SJCRH30 (cell line): ENCODE results near the gene ARMC10. TPM values are rescaled to one million over a fixed set of nuclear protein-coding genes. Genes with fewer than 3 reads are reported as not detected.

Experiments
- DNase-seq, 2 experiments: peaks; one replicate each; pipeline ENCODE4 v3.0.0-alpha.2; 2015 to 2020
- H3K27ac ChIP-seq: fragments of 250-450 bp; sonication (Bioruptor Pico); 2 replicates; pipeline ENCODE4 v1.5.1; 2020; ENCODE audit warnings: mild to moderate bottlenecking, moderate library complexity
- H3K27me3 ChIP-seq: fragments of 250-450 bp; sonication (Bioruptor Pico); 2 replicates; pipeline ENCODE4 v1.5.1; 2020; ENCODE audit warnings: mild to moderate bottlenecking, moderate library complexity
- H3K36me3 ChIP-seq: fragments of 250-450 bp; sonication (Bioruptor Pico); 2 replicates; pipeline ENCODE4 v1.5.1; 2020; ENCODE audit warnings: mild to moderate bottlenecking, moderate library complexity
- H3K4me1 ChIP-seq: fragments of 250-450 bp; sonication (Bioruptor Pico); 2 replicates; pipeline ENCODE4 v1.5.1; 2020; ENCODE audit warnings: mild to moderate bottlenecking, moderate library complexity
- H3K4me3 ChIP-seq: fragments of 250-450 bp; sonication (Bioruptor Pico); 2 replicates; pipeline ENCODE4 v1.5.1; 2020; ENCODE audit warnings: mild to moderate bottlenecking, moderate library complexity
- H3K9me3 ChIP-seq: fragments of 250-450 bp; sonication (Bioruptor Pico); replicated peaks from 2 replicates; pipeline ENCODE4 v1.5.1; 2020; ENCODE audit warnings: mild to moderate bottlenecking, moderate library complexity
- total RNA-seq: library from RNA; depleted of rRNA; stranded (reverse); fragments of >200 nt; shearing (Covaris generic); gene quantifications from 2 replicates; pipeline ENCODE4 v1.2.3, GENCODE V29; 2014; rRNA removed

The ARMC10 gene
- total RNA-seq, 1 experiment from 2014 or later = 31.2 TPM

DNA sequence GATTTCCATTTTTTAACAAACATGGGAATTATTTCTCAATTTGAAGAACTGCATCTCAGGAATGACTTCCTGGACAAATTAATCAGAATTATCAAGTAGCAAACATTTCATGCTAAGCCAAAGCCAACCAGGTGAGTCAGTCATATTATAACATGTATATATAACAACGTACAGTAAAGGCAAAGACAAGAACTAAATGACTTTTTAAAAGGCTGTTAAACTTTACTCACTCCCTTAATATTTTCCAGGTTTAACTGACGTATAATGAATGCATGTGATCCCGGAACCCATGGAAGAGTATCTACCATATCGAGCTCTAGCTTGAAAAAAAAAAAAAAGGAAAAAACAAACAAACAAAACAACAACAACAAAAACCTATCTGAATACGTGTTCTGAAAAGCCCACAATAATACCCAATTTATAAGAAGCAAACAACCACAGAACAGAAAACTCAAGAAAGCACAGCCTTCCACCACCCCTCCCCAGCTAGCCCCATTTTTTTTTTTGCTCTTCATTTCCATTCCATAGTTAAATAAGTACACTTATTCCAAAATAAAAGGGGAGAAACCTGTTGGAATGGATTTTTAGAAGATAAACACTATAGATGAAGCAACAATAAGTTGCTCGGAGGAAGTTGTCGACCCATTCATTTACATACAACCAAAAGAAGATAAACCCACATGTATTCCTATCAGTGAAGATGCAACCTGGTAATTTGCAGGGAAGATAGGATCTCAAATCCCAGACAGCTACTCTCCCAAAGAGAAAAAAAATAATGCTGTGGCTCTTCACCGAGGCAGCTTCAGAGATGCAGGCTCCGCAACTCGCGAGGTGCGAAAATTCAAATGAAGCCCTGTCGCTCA lies 73.4 kb downstream of the ARMC10 start:
- Histone ChIP-seq H3K27ac (peak overlapping the region; percentile 86), H3K4me3 (peak overlapping the region; percentile 69), H3K4me1 (peaks cover 7% of the 10 kb centered on the region; the same call in 1 of the 2 replicates), H3K9me3 (no peaks in the 10 kb centered on the region), H3K36me3 (no peaks in the 10 kb centered on the region), H3K27me3 (no peaks in the 10 kb centered on the region)
- peak in 1 of 2 experiments; percentile 27 for DNase-seq

Other genes with a start within 250 kb of the ARMC10 start
- 67.1 and 71.2 TPM in 2 replicates for gene LRRC17, start 162.1 kb upstream of the ARMC10 start, total RNA-seq
- gene FBXL13, start 344 bp upstream of the ARMC10 start, total RNA-seq = 0.75 and 0.76 TPM in 2 replicates
- 5.3 and 12.5 TPM in 2 replicates for gene NAPEPLD, start 74.0 kb downstream of the ARMC10 start, total RNA-seq
- 96.1 and 110 TPM in 2 replicates for gene PMPCB, start 222.3 kb downstream of the ARMC10 start, total RNA-seq